ENCODE data around the gene FAM184B. TPM values are rescaled to one million over a fixed set of nuclear protein-coding genes. Genes with fewer than 3 reads are reported as not detected.

Gene FAM184B
- polyA plus RNA-seq, 1 experiment, result 0.01 TPM

DNA sequence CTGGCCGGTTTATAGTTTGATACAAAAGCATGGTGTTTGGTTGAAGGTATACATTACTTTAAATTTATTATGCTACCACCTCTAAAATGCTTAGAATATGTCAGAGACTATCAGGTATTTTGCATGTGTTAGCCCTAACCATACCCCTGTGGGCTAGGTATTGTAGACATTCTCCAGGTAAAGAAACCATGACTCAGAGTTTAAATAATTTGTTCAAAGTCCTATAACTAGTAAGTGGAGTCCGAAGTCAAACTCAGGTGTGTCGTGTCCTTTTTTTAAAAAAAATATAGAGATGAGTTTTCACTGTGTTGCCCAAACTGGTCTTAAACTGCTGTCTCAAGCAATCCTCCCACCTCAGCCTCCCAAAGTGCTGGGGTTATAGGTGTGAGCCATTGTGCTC, 192.1 kb downstream of the FAM184B start:
- H3K27me3 ChIP-seq (ENCODE audit: control insufficient read depth, insufficient read depth, low read length), result no peaks in the 10 kb centered on the region
- POLR2A ChIA-PET, result no interaction called here

GRCh38 chr4:17587094-17587822, 194.2 kb downstream of the FAM184B start:
- no peak for TF ChIP-seq CTCF (IDR thresholded peaks at IDR 0.05; ENCODE audit: insufficient read depth, low read depth, low read length)
- no peak for DNase-seq (ENCODE audit: low read depth)
- Histone ChIP-seq H3K36me3 (ENCODE audit: control insufficient read depth, insufficient read depth, low read length) (peaks cover 14% of the 10 kb centered on the region), H3K4me3 (ENCODE audit: low read depth, low read length) (no peak overlapping the region), H3K27me3 (ENCODE audit: control insufficient read depth, insufficient read depth, low read length) (no peaks in the 10 kb centered on the region)
- CTCF ChIA-PET, result interaction anchor here (0.9 kb wide), 1 partner anchor 45 kb away, joined by 3 read pairs; no protein-coding TSS in a partner anchor
- POLR2A ChIA-PET, result no interaction called here

More for the DNA sequence above, 192.1 kb downstream of the FAM184B start:
- Histone ChIP-seq H3K36me3 (ENCODE audit: control insufficient read depth, insufficient read depth, low read length) (peaks cover 4% of the 10 kb centered on the region), H3K4me3 (ENCODE audit: low read depth, low read length) (no peak overlapping the region)
- TF ChIP-seq CTCF (IDR thresholded peaks at IDR 0.05; ENCODE audit: insufficient read depth, low read depth, low read length), result no peak
- DNase-seq (ENCODE audit: low read depth), result no peak
- CTCF ChIA-PET, result no interaction called here

DNA sequence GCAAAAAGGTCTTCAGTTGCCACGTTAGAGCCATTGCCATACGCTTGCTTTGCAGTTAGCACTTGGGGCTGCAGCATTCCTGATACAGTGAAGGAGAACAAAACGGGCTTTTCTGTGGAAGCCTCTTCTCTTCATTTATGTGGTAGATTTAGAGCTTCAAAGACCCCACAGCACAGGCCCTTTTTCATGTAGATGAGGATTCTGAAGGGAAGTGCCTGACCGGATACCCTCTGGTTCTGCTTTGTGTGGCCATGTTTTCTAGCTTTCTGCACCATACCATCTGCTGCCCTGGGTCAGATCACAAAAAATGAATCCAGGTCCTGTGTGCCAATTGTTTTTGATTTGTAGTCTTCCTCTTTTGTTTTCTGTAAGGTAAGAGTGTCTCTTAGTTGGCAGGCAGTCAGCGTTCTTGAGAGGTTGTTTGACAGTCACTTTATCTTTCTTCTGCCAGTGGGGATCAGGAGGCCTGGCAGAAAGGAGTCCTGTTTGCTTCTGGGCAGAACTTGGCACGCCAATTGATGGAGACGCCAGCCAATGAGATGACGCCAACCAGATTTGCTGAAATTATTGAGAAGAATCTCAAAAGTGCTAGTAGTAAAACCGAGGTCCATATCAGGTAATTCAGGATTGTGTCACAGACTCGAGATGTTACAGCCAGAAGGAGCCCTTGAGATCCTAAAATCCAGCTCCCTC, 196.8 kb downstream of the FAM184B start:
- TF ChIP-seq CTCF (IDR thresholded peaks at IDR 0.05; ENCODE audit: insufficient read depth, low read depth, low read length), result no peak
- H3K36me3 ChIP-seq (ENCODE audit: control insufficient read depth, insufficient read depth, low read length), result peaks cover 14% of the 10 kb centered on the region
- CTCF ChIA-PET, result interaction anchor here (0.9 kb wide), 1 partner anchor 35 kb away, joined by 3 read pairs; no protein-coding TSS in a partner anchor

GRCh38 chr4:17583941-17584340, 197.5 kb downstream of the FAM184B start:
- H3K27me3 ChIP-seq (ENCODE audit: control insufficient read depth, insufficient read depth, low read length), result no peaks in the 10 kb centered on the region
- POLR2A ChIA-PET, result no interaction called here
- TF ChIP-seq CTCF (IDR thresholded peaks at IDR 0.05; ENCODE audit: insufficient read depth, low read depth, low read length), result no peak
- H3K36me3 ChIP-seq (ENCODE audit: control insufficient read depth, insufficient read depth, low read length), result peaks cover 14% of the 10 kb centered on the region
- H3K4me3 ChIP-seq (ENCODE audit: low read depth, low read length), result no peak overlapping the region
- no peak for DNase-seq (ENCODE audit: low read depth)
- CTCF ChIA-PET, result no interaction called here

More for the DNA sequence above, 196.8 kb downstream of the FAM184B start:
- DNase-seq (ENCODE audit: low read depth), result no peak
- Histone ChIP-seq H3K4me3 (ENCODE audit: low read depth, low read length) (no peak overlapping the region), H3K27me3 (ENCODE audit: control insufficient read depth, insufficient read depth, low read length) (no peaks in the 10 kb centered on the region)
- POLR2A ChIA-PET, result no interaction called here

DNA sequence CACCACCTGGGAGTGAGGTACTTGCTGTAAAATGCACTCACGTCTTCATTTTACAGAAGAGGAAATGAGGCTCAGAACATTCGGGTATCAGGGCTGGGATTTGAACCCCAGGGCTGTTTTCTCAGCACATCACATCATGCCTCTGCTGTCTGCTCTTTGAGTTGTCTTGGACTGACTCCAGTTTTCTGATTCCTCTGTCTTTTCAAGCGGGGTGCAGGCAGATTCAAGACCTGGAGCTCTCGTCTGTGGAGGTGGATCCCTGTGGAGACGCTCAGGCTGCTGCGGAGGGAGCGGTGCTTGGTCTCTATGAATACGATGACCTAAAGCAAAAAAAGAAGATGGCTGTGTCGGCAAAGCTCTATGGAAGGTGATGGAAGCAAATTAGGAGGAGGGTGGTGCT, 198.1 kb downstream of the FAM184B start:
- CTCF ChIA-PET, result interaction anchor here (1.9 kb wide), 1 partner anchor 11 kb away, joined by 4 read pairs; no protein-coding TSS in a partner anchor
- Histone ChIP-seq H3K36me3 (ENCODE audit: control insufficient read depth, insufficient read depth, low read length) (peaks cover 14% of the 10 kb centered on the region), H3K4me3 (ENCODE audit: low read depth, low read length) (no peak overlapping the region), H3K27me3 (ENCODE audit: control insufficient read depth, insufficient read depth, low read length) (no peaks in the 10 kb centered on the region)
- POLR2A ChIA-PET, result no interaction called here
- no peak for TF ChIP-seq CTCF (IDR thresholded peaks at IDR 0.05; ENCODE audit: insufficient read depth, low read depth, low read length)
- DNase-seq (ENCODE audit: low read depth), result no peak

Data from BJ (cell line).